Ovary (tissue), 9 donors: Measurements from ENCODE around the gene GRID2. TPM values are rescaled to one million over a fixed set of nuclear protein-coding genes. Genes with fewer than 3 reads are reported as not detected.

Source experiments
- DNase-seq, 5 donors: peaks; one replicate each; pipeline ENCODE4 v3.0.0-alpha.2; 2019 to 2020
- H3K27ac ChIP-seq, 2 donors: fragments of 200-600 bp; one replicate each; pipeline versions ENCODE4 v1.5.1 to v1.8.0; 2019 to 2022
- H3K27me3 ChIP-seq: fragments of 200-600 bp; one replicate; pipeline ENCODE4 v1.8.0; 2022
- H3K36me3 ChIP-seq: fragments of 200-600 bp; sonication (generic); one replicate; pipeline ENCODE4 v1.5.1; 2019
- H3K4me1 ChIP-seq: one replicate; pipeline ENCODE4 v1.8.1; 2013; ENCODE audit warnings: mild to moderate bottlenecking, moderate library complexity; ENCODE audit not compliant: insufficient read depth
- H3K4me3 ChIP-seq: fragments of 200-600 bp; sonication (generic); one replicate; pipeline ENCODE4 v1.5.1; 2017
- H3K9me3 ChIP-seq, 2 donors: fragments of 200-600 bp in 1 of 2; sonication (generic) in 1 of 2; one replicate each; pipeline versions ENCODE4 v1.5.1 to v1.8.1; 2013 to 2019; ENCODE audit warnings: mild to moderate bottlenecking in 1 of 2, moderate library complexity in 1 of 2
- EP300 ChIP-seq: sonication (generic); formaldehyde crosslinking; IDR thresholded peaks from one replicate; pipeline ENCODE4 v1.6.1; 2017; ENCODE audit warnings: antibody characterized with exemption
- POLR2A ChIP-seq: fragments of 450-650 bp; IDR thresholded peaks from one replicate; pipeline ENCODE4 v1.6.1; 2017; ENCODE audit warnings: antibody characterized with exemption, mild to moderate bottlenecking, moderate library complexity
- WGBS, 3 donors: extraction: QIAGEN DNeasy Blood & Tissue Kit in 1 of 3; methylation state at CpG; one replicate each; pipeline versions ENCODE4 v1.1.5 to v1.1.7; 2013 to 2017; 5-methylcytosine and 5-hydroxymethylcytosine counted together
- intact Hi-C, 4 donors: fragments of 100-400 bp; cut with DNase I; formaldehyde crosslinking; loops; one replicate each; pipeline versions ENCODE4 v1.11.0 to v1.15.1; 2022 to 2023
- polyA plus RNA-seq, 2 donors: library from polyadenylated mRNA; stranded (reverse); fragments of 200-250 nt in 1 of 2; fragments of 350-450 nt in 1 of 2; fragmentation: Illumina TruSeq in 1 of 2; extraction: RNeasy Lipid Tissue Mini Kit (QIAGEN cat#74804) in 1 of 2; gene quantifications; one replicate each; pipeline ENCODE4 v1.2.3, GENCODE V29; 2013 to 2014
- total RNA-seq, 7 donors: library from RNA; depleted of rRNA in 2 of 7; stranded (reverse); fragments of >200 nt in 2 of 7; fragmentation: NEBNext Ultra II Directional in 3 of 7; extraction: Animal tissue kit (Norgen Biotek cat#: 25700) in 3 of 7; gene quantifications; one replicate each; pipeline versions ENCODE4 v1.1.0 to v1.2.4, GENCODE V29; 2016 to 2023
- TF ChIP-seq, protein P1 (sequence below), 3 donors: fragments of 450-650 bp in 2 of 3; fragments of 200-600 bp in 1 of 3; IDR thresholded peaks; one replicate each; pipeline versions ENCODE4 v1.5.1 to v1.8.0; 2016 to 2022; ENCODE audit warnings: antibody characterized with exemption in 3 of 3, mild to moderate bottlenecking in 1 of 3
- donor health status: DM: no; HTN: no; CAD: no; lungs with moderate emphysema.
- donor health status: DM: no; HTN: no; CAD: no.
- donor health status: Bipolar disorder and iron deficiency.
- donor health status: DM: yes; HTN: yes; CAD: no.
- donor health status: DM: no; HTN: no; CAD: no.
- donor health status: DM: yes; HTN: yes; CAD: no.

Gene GRID2
- total and polyA plus RNA-seq, 9 donors, result 0.65 to 6.8 (median 2.6) TPM

DNA sequence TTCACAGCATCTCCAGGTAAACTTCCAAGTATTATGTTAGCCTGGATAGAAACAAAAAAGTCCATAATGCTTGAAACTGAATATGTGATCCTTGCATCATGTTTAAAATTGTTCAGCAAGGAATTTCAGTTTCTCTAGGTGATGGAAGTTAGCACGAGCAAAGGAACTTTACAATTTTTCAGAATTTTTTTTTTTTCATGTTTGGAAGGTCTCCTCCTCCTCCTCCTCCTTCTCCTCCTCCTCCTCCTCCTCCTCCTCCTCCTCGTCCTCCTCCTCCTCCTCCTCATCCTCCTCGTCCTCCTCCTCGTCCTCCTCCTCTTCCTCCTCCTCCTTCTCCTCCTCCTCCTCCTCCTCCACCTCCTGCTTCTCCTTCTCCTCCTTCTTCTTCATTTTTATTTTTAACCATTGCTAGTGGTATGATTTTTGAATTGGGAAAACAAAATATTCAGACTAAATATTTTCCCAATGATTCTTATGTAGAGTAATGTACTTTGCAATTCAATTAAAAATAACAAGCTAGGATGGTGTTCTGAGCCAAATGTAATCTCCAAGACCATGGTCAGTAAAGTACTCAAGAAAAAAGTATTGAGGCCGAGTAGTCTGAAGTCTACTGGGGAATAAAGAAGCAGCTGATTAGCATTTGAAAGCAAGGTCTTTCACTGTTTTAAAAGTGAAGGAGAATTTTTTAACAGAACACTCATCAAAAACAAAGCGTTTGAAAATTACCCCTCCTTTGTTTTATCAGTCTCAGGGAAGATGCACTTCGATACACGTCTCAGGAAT lies 1103.9 kb downstream of the GRID2 start:
- TF ChIP-seq, protein P1, sequence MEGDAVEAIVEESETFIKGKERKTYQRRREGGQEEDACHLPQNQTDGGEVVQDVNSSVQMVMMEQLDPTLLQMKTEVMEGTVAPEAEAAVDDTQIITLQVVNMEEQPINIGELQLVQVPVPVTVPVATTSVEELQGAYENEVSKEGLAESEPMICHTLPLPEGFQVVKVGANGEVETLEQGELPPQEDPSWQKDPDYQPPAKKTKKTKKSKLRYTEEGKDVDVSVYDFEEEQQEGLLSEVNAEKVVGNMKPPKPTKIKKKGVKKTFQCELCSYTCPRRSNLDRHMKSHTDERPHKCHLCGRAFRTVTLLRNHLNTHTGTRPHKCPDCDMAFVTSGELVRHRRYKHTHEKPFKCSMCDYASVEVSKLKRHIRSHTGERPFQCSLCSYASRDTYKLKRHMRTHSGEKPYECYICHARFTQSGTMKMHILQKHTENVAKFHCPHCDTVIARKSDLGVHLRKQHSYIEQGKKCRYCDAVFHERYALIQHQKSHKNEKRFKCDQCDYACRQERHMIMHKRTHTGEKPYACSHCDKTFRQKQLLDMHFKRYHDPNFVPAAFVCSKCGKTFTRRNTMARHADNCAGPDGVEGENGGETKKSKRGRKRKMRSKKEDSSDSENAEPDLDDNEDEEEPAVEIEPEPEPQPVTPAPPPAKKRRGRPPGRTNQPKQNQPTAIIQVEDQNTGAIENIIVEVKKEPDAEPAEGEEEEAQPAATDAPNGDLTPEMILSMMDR (IDR thresholded peaks at IDR 0.05), result no peak
- TF ChIP-seq POLR2A, result no peak
- TF ChIP-seq EP300, result no peak
- 47 to 65% (median 49%) methylated on average over 5 to 8 of the region's 8 CpGs for WGBS, 3 donors
- Histone ChIP-seq H3K9me3 (no peaks in the 10 kb centered on the region), H3K27me3 (no peaks in the 10 kb centered on the region), H3K36me3 (no peaks in the 10 kb centered on the region), H3K4me3 (no peak overlapping the region), H3K27ac (no peak overlapping the region), H3K4me1 (no peaks in the 10 kb centered on the region)
- intact Hi-C loops, result no loop called here
- DNase-seq, result no peak

DNA sequence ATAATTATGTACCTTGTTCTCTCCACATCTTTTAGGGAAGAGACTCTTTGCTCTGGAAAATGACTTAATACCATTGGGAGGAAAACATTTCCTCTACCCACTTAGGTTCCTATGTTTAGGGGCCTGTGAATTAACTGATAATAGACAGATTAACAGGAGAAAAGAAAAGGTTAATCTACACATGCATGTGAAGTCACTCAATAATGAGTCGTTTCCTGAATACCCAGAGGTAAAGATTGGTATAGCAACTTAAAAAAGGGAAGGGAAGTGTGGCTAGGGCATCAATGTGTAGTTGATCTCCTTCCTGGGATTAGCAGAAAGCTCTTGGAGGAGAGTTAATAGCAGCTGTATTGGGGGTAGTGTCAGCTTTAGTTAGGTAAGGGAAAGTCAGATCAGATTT lies 1105.3 kb downstream of the GRID2 start:
- DNase-seq, result no peak
- H3K9me3 ChIP-seq, result no peaks in the 10 kb centered on the region
- H3K27ac ChIP-seq, result no peak overlapping the region
- intact Hi-C loops, result no loop called here
- 23 to 29% (median 24%) methylated on average over 1 of the region's 1 CpG for WGBS, 3 donors
- no peak overlapping the region for H3K4me3 ChIP-seq
- H3K36me3 ChIP-seq, result no peaks in the 10 kb centered on the region
- no peaks in the 10 kb centered on the region for H3K27me3 ChIP-seq
- H3K4me1 ChIP-seq, result no peaks in the 10 kb centered on the region
- TF ChIP-seq POLR2A (no peak), EP300 (no peak)
- TF ChIP-seq, protein P1 (IDR thresholded peaks at IDR 0.05), result no peak

DNA sequence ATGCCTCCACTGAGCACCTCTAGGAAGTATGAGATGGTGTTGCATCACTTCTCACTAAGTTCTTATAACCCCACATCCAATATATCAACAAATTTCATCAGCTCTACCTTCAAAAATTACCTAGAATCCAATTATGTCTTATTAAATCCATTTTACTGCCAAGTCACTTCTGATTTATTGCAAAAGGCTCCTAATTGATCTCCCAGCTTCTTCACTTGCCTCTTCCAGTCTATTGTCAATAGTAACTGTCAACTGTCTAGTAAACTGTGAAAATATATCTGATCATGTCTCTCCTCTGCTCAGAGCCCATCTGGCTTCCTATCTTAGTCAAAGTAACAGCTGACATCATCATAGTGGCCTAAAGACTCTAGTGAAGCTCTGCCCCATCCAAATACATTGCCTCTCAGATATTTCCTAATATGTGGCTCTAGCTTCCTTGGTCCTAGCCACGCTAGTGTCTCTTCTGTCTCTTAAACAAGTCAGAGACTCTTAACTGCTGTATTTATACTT lies 1110.3 kb downstream of the GRID2 start:
- WGBS, 3 donors, result 72 to 80% (median 75%) methylated on average over 1 of the region's 1 CpG
- Histone ChIP-seq H3K36me3 (no peaks in the 10 kb centered on the region), H3K9me3 (no peaks in the 10 kb centered on the region), H3K27me3 (no peaks in the 10 kb centered on the region), H3K4me1 (no peaks in the 10 kb centered on the region), H3K27ac (no peak overlapping the region), H3K4me3 (no peak overlapping the region)
- intact Hi-C loops, result no loop called here
- no peak for DNase-seq
- TF ChIP-seq, protein P1 (IDR thresholded peaks at IDR 0.05), result no peak
- no peak for TF ChIP-seq EP300
- TF ChIP-seq POLR2A, result no peak

DNA sequence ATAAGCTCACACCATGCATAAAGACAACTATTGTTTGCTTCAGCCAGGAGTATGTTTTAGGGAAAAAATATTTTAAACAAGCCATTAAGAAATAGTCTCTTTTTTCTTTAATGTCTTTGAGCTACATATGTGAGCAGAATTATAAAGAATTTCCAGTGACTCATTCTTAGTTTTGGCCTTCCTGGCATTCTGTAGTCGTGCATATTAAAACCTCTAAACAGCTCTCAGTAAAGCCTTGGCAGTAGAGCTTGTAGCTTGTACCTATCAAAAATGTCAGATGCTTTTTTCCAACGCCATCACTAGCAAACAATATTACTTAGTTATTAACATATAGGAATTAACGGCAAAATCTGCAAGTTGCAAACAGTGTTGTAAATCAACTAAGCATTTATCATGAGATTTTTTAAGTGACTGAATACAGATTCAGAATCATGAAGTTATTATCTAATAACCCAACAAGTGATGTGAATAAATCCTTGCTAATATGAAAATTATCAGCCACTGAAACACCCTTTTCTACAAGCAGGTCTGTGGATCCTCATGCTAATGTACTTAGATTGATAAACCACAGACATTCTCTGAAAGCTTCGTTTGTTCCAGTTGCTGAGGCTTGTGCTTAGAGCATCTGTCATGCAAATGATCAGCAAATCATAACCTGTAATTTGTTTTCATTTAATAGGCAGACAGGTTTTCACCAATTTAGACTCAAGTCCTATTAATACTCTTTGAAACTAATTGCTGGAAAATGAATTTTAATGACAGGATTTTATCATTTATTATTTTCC lies 1112.8 kb downstream of the GRID2 start:
- 36 to 48% (median 40%) methylated on average over 4 of the region's 4 CpGs for WGBS, 3 donors
- H3K4me1 ChIP-seq, result no peaks in the 10 kb centered on the region
- TF ChIP-seq, protein P1 (IDR thresholded peaks at IDR 0.05), result no peak
- TF ChIP-seq POLR2A, result no peak
- TF ChIP-seq EP300, result no peak
- no peaks in the 10 kb centered on the region for H3K27me3 ChIP-seq
- DNase-seq, result no peak
- H3K9me3 ChIP-seq, result no peaks in the 10 kb centered on the region
- intact Hi-C loops, result no loop called here
- no peak overlapping the region for H3K27ac ChIP-seq
- H3K36me3 ChIP-seq, result no peaks in the 10 kb centered on the region
- H3K4me3 ChIP-seq, result no peak overlapping the region
